HG03558 (cell line): ENCODE data around the gene MED22.
A peak's percentile ranks its signal among the peaks of the same experiment; 100 is the strongest.
"Not testable (repeated sequence)": the region's sequence is repeated elsewhere in the genome, so short reads cannot be mapped to it uniquely, and the experiment has no call there.

Experiments used
- ATAC-seq: cut with Tn5 transposase; IDR thresholded peaks from one replicate; pipeline ENCODE4 v1.9.1; 2021; ENCODE audit warnings: moderate number of reproducible peaks; ENCODE audit not compliant: unreplicated experiment; ENCODE audit errors: extremely low read depth

Gene MED22

DNA sequence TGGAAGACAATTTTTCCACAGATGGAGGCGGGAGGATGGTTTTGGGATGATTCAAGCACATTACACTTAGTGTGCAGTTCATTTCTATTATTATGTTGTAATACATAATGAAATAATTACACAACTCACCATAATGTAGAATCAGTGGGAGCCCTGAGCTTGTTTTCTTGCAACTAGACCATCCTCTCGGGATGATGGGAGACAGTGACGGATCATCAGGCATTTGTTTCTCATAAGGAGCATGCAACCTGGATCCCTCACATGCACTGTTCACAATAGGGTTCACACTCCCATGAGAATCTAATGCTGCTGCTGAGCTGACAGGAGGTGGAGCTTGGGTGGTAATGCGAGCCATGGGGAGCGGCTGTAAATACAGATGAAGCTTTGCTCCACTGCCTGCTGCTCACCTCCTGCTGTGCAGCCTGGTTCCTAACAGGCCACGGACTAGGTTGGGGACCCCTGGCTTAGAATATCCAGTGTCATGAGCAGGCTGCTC, 29.8 kb upstream of the MED22 start:
- ATAC-seq: no peak

DNA sequence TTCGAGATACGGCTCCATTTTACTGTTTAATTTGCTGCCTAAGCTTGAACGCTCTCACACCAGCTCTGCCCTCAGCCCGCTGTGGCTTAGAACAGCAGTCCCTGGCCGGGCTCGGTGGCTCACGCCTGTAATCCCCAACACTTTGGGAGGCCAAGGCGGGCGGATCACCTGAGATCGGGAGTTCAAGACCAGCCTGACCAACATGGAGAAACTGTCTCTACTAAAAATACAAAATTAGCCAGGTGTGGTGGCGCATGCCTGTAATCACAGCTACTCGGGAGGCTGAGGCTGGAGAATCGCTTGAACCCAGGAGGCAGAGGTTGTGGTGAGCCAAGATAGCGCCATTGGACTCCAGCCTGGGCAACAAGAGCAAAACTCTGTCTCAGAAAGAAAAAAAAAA, 29.3 kb upstream of the MED22 start:
- ATAC-seq: not testable (repeated sequence)

DNA sequence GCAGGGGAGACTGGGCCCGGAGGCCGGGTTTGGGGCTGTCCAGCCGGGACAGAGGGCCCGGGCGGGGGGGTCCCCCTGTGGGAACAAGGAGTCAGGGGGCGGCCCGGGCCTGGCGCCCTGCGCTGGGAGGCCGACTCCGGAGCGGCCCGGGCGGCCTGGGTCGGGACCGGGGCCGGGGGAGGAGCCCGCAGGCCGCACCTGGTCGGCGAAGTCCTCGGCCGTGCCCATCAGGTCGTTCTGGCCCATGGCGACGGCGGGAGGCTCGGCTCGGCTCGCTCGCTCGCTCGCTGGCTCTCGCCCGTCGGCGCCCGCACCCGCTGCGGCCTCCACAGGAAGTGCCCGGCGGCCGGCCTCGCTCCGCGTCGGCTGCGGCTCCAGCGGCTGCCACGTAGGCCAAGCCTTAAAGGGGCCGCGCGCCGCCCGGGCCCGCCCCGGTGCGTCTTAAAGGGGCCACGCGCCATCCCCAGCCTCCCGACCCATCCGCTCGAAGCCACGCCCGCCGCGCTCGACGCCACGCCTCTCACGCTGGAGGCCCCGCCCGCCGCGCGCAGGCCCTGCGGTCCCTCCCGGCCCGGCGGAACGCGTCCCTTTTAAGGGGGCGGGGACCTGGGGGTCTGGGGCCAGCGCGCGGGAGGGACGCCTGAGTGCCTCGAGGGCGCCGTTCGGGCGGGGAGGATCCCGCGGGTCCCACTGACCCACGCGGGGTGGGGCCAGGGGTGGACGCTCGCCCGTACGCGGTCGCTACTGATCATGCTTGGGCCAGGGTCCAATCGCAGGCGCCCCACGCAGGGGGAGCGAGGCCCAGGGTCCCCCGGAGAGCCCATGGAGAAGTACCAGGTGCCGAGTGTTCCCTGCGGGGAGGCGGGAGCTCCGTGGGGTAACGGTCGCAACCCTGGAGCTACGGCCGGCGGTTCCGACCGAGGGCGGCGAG, 28.1 kb upstream of the MED22 start, which contains the start of the genes STKLD1 and SURF4:
Gene STKLD1, plus strand, starts transcription at position 643 of the 931 bp plus-strand sequence. Its CDS starts 108 bp downstream, at position 751.
Gene SURF4, minus strand, starts transcription at position 337 of the 931 bp plus-strand sequence. Its CDS starts 91 bp downstream, at position 246.
- peak; percentile 60 for ATAC-seq

DNA sequence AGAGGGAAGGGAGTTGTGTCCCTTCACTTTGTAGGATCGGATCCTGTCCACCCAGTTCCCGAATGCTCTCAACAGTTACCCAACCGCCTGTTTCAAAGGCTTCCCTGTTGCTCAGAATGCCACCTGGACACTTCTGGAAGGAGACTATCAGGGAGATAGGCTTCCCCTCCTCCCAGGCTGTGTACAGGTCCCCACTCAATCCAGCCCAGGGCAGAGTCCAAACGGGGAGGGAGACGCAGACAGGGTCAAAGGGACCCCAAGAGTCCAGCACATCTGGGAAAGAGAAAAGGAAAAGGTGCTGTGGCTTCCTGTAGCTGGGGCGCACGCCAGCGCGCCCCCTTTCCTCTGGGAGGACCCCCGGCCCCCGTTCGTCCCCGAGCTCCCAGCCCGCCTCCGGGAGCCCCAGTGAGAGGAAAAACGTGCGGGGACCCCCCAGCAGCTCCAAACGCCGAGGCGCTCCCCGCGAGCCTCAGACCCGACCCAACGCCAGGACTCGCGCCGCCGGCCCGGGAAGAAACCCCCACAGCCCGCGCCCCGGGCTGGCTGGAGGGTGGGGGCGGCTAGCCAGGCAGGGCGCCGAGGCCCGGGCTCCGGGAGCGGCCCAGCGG, 27.3 kb upstream of the MED22 start:
- ATAC-seq: no peak

DNA sequence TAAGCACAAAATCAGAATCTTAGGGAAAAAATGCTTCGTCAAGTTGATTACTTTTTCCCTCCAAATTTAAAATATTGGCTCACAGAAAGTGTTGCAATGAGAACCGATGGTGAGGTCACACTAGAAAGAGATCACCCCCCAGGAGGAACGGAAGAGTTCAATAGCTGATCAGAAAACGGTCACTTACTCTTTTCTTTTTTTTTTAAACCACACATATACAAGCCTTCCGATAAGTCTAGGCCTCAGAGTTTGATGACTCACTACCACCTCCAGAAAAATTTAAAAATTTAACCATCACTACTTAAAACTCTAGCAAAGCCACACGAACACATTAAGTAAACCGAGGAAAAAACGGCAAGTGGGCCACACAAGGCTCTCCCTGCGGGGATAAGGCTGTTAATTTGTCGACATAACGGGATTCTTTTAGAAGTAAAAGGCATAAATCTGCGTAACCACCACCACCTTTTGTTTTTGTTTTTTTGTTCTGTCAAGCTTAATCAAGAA, 26.7 kb upstream of the MED22 start:
- ATAC-seq: no peak

DNA sequence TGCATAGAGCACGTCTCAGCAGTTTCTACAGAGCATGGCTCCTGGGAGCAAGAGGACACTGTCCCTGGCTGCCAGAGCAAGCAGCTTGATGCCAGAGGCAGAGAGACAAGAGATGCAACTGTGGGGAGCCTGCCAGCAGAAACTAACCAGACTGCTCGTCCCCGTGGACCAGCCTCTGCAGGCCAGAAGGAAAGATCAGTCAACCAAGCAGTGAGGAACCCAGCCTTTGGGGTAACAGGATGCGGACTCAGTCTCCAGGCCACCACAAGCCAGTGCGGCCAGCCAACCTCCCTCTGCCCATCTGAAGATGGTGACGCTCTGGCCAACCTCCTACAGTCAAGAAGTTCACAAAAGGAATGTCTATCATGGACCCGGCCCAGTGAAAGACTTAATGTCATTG, 24.2 kb upstream of the MED22 start:
- ATAC-seq: no peak

DNA sequence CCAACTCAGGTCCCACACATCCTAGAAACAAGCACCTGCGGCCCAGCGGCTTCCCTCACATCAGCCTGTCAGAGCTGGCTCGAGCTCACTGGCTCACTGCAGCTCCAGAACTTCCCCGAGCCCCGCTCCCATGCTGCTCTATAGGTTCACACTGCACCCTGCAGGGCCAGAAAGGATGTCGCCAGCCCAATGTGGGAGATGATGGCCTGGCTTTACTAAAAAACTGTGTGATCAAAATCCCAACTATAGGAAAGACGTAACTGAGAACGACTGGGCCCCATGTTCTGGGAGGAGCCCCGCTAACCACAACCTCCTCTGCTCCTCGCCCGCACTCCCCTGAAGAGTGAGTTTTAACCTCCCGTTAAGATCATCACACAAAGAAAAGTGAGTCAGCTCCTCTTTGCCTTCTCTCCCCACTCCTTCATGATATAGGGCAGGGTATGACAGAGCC, 23.4 kb upstream of the MED22 start:
- ATAC-seq: no peak

DNA sequence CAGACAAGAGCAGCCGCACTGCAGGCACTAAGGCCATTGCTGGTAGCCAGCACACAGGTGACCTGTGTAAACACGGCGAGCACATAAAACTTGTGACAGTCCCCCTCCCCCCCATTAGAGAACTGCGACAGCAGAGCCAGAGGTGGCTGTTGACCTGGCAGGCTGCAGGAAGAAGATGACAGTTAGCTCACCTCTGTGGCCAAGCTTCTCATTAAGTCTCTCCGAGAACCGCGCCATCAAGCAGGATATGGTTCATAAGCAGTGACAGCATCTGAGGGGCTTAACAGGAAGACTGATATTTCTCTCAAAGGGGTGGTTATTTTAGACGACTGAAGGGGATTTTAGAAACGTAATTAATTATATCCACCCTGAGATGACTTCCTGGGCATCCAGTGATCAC, 22.8 kb upstream of the MED22 start:
- no peak for ATAC-seq

DNA sequence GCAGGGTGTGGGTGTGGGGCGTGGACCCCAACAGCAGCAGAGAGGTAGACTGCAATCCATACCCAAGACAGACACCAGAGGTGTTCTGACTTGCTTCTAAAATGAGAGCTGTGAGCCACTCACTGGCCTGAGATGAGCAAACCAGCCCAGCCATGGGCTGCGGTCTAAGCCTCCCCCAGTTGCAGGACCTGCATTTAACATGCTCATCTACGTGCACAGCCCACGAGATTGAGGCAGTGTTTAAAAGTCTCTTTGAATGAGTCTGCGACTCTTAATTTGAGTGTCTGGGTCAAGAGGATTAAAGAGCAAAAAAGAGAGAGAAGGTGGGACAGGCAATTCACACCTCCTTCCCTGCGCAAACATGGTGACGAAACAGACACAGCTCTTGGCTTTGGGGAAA, 22.0 kb upstream of the MED22 start:
- no peak for ATAC-seq

DNA sequence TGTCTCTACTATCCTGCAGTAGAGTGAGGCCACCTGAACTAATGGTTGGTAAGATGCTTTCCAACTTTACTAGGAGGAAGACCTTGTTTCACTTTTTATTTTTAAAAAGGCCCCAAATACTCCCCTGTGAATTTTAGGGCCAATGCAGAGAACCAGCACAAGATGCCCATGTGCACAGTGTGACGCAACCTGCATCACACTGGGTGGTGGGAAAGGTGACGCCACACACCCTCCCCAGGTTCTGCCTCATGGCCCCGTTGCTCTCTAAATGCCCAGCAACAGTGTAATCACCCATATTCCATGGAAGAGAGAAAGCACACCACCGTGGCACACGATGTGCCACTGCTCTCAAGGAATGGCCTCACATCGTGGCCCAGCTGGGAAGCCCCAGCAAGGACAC, 21.5 kb upstream of the MED22 start:
- ATAC-seq: no peak

DNA sequence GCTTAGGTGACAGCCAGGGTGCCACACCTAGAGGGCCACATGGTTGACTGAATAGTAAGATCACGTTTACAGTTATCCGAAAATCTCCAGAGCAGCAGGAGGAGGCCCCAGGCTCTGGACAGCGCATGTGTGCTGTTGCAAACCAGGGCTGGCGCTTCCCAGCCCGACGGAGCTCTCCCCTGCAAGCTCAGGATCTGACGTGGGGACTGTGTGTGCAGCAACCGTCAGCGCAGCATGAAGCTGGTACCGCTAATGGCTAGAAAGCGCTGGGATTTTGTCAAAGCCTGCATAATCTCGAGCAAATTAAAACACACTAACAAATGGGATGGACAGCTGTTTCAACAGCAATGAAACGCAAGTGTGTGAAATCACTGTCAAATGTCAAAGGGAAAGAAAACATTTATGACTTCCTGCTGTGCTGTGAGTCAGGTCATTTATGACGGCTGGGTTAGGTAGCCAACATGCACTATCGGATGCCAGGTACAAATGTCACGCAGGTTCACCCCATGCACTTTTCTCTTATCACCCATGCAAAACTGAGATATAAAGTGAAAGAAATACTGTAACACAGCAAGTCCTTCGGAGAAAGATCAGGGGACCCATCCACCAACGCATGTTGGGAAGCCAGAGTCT, 20.4 kb upstream of the MED22 start:
- no peak for ATAC-seq

DNA sequence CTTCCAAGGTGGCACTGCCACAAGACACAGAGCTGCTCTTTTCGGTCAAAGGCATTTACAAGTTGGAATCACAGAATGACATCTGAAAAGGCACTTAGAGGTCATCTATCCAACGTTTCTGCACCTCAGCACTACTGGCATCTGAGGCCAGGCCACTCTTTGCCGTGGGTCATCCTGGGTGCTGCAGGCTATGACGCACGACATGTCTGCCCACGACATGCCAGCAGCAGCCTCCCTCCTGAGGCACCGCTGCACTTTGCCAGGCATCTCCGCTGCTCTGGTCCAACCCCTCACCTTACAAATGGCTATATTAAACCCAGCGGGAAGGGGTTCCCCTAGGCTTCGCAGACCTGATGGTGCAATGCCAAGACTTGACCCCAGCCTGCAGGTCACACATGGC, 19.8 kb upstream of the MED22 start:
- no peak for ATAC-seq

DNA sequence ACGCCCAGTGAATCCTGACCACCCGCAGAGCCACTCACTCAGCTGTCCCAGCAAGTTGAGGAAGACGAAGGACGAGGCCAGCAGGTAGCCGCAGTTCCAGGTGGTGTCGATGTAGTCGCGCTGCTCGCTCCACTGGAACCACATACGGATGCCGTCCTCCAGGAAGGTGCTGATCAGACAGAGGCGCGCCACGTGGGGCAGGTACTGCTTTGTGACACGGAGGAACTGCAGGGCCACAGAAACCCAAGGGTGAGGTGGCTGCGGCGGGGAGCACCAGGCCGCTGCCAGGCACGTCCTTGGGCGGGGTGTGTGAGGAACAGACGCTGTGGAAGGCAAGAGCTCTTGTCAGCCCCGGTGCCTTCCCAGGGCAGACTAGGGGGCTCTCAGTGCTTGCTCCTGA, 19.3 kb upstream of the MED22 start:
- ATAC-seq: no peak

DNA sequence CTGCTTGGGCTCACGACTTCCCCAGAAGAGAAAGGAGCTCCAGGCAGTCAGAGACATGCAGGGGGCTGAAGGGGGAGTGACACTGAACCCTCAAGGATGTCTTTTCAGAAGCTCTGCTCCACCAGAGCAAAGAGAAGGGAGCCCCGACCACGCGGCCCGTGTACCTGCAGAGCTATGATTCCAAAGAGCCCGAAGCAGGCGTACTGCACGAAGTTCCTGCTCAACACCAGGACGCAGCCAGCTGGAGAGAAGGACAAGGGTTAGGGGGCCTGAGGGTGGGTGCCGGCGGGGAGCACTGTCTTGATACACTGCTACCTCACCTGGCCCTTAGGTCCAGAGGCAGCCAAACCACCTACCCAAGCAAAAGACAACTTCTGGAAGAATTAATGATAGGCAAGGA, 18.5 kb upstream of the MED22 start:
- ATAC-seq: no peak

DNA sequence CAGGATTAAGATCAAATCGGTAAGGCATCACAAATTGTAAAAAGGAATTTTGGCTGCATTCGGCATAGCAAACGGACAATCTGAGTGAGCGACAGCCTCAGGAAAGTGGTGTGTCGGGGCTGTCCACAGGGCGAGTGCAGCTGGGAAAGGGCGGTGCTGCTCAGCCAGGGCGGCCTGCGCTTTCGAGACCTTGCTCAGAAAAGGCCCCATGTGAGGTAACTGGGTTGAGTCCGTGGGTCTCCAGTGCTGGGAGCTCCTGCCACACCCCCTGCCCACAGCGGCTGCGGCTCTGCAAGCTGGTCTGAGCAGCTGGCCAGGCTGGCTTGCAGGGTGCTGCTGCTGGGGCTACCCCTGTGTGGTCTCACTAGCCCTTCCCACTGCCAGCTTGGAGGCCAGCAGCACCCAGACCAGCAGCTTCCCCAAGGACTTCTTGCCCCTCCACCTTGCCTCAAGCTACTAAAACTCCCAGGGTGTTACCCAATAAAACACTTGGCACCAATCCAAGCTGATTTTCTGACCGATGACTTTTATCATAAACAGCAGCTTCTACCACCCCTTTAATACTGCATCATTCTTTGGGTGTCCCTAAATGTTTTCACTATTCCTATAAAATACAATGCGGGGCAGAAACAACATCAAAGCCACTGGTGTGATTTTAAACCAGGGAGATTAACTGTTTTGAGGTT, 14.6 kb upstream of the MED22 start:
- no peak for ATAC-seq

DNA sequence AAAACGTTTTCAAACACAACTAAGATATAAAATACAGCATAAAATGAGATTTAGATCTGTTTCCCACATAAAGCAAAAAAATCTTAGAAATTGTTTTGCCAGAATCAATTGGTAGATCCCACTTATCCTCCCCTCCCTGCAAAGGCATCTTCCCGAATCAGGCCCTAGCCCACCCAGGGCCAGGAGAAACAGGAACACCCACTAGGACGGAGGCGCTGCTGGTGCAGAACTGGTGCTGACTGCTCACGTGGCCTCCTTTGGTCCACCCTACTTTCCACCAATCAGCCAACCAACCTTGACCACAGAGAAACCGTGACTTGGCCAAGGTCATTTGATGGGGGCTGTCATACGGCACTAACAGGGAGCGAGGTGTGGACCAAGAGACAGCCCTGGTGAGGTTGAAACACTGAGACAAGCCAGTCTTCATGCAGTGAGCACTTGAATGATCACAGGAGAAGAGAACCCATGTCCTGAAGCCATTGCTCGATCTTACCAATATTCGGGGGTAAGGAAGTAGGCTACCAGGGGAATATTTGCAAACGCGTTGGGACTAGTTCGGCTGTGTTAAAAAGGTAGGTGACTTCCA, 13.7 kb upstream of the MED22 start:
- no peak for ATAC-seq

DNA sequence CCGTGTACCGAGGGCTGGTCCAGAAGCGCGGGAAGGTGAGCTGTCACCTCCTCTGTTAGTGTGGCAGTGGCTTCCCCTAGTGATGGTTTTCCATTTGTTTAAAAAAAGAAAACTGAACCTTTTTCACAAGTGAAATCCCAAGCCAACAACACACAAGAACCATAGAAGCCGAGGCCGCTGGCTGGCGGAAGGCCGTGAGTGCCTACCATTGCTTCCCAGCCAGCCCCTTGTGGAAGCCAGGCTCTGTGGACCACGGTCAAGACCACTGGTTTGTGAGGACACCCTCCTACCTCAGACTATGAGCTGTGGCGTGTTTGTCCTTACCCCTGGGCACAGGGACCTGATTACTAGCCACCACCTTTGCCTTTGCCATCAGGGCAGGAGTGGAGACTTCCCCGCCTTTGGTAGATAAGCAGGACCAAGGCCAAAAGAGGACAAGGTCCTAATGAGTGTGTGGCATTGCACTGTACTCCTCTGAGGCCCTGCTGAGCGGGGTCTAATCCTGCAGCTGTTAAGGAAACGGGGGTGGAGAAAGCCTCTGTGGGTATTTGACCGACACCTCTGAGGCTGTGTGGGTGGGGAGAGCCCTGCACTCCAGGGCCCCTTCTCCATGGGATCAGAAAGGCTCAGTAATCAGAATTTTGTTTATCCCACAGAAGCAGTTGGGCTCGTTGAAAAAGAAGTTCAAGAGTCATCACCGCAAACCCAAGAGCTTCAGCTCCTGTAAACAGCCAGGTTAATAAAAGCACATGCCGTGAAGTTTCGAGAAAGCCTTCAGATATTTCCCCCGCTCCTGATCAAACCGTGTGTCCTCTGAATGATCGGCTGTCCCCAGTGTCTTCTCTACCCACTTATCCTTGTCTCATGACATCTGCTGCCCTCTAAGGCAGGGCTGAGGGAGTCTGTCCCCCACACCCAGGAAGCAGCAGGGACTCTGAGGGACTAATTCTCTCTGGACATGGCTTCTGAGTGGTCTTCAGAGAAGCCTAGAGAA, 12.8 kb upstream of the MED22 start:
- no peak for ATAC-seq

DNA sequence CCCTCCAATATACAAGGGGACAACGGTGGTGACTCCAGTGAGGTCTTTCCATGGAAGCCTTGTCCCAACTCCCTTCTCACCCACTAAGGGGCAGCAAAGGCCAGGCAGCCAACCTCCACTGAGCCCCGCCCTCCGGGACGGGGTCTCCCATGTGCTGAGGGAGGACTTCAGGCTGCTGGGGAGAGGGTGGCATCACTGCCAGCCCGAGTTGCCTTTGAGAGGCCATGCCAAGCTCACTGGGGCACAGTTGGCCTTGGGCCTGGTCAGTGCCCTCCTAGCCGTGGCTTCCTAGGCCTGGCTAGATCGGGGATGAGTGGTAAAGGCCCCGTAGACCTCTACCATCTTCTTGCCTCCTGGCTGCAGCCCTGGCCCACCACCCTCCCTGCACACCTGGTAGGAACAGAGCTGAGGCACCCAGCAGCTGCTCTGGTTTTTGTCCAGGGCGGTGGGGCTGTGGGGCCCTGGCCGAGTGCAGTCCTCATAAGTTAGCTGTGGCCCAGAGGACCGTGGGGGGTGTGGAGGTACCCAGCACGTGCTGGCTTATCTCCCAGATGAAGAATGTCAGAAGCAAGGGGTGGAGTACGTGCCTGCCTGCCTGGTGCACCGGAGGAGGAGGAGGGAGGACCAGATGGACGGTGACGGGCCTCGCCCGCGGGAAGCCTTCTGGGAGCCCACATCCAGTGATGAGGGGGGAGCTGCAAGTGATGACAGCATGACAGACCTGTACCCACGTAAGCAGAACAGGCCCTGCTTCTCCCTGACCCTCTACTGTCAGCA, 11.7 kb upstream of the MED22 start:
- ATAC-seq: no peak
